Left ventricle myocardium inferior (tissue), 1 donor: ENCODE data around the gene ST6GALNAC2. TPM values are rescaled to one million over a fixed set of nuclear protein-coding genes. Genes with fewer than 3 reads are reported as not detected.
A peak's percentile ranks its signal among the peaks of the same experiment; 100 is the strongest.

ENCODE experiments used
- DNase-seq: peaks from one replicate; pipeline ENCODE4 v3.0.0-alpha.2; 2020
- H3K27ac ChIP-seq: fragments of 200-600 bp; replicated peaks from 2 replicates; pipeline ENCODE4 v1.8.0; 2021
- H3K27me3 ChIP-seq: fragments of 200-600 bp; 2 replicates; pipeline ENCODE4 v1.8.0; 2021; ENCODE audit warnings: low read depth
- H3K36me3 ChIP-seq: fragments of 200-600 bp; 2 replicates; pipeline ENCODE4 v1.8.0; 2021
- H3K4me1 ChIP-seq: fragments of 200-600 bp; 2 replicates; pipeline ENCODE4 v1.8.0; 2021
- H3K4me3 ChIP-seq: fragments of 200-600 bp; 2 replicates; pipeline ENCODE4 v1.8.0; 2021; ENCODE audit warnings: mild to moderate bottlenecking, moderate library complexity
- H3K9me3 ChIP-seq: fragments of 200-600 bp; replicated peaks from 2 replicates; pipeline ENCODE4 v1.8.0; 2021
- CTCF ChIP-seq: fragments of 200-600 bp; IDR thresholded peaks from 2 replicates; pipeline ENCODE4 v1.8.0; 2021; ENCODE audit warnings: antibody characterized with exemption, mild to moderate bottlenecking, borderline replicate concordance
- intact Hi-C: fragments of 100-400 bp; cut with micrococcal nuclease; formaldehyde crosslinking; loops from one replicate; pipeline ENCODE4 v1.11.0; 2022
- total RNA-seq: library from RNA; stranded (reverse); fragmentation: NEBNext Ultra II Directional; extraction: Animal tissue kit (Norgen Biotek cat#: 25700); gene quantifications from one replicate; pipeline ENCODE4 v1.2.1, GENCODE V29; 2021
- donor health status: DM: no; HTN: yes; CAD: no; lungs with severe emphysema.

Gene ST6GALNAC2
- total RNA-seq, 1 donor from 2014 or later, result 4.3 TPM

- Histone ChIP-seq H3K4me3 (peak overlapping the region; percentile 47), H3K27ac (peak overlapping the region; percentile 94), H3K9me3 (no peaks in the 10 kb centered on the region), H3K36me3 (no peaks in the 10 kb centered on the region), H3K27me3 (no peaks in the 10 kb centered on the region), H3K4me1 (peaks cover 80% of the 10 kb centered on the region)
- no peak for TF ChIP-seq CTCF
- peak; percentile 74 for DNase-seq
- intact Hi-C loops, result no loop called here
Measured at GRCh38 chr17:76544546-76545365, 40.9 kb downstream of the ST6GALNAC2 start.

- intact Hi-C loops, result no loop called here
Measured at GRCh38 chr17:76543826-76544545, 41.7 kb downstream of the ST6GALNAC2 start.

GRCh38 chr17:76543482-76543825, 42.2 kb downstream of the ST6GALNAC2 start:
- H3K27me3 ChIP-seq, result peaks cover 3% of the 10 kb centered on the region
- DNase-seq, result peak; percentile 21
- peak overlapping the region; percentile 47 for H3K4me3 ChIP-seq
- TF ChIP-seq CTCF, result no peak
- H3K36me3 ChIP-seq, result no peaks in the 10 kb centered on the region
- no peaks in the 10 kb centered on the region for H3K9me3 ChIP-seq
- intact Hi-C loops, result no loop called here
- peak overlapping the region; percentile 94 for H3K27ac ChIP-seq
- peaks cover 92% of the 10 kb centered on the region for H3K4me1 ChIP-seq

More at GRCh38 chr17:76543826-76544545, 41.7 kb downstream of the ST6GALNAC2 start:
- Histone ChIP-seq H3K27ac (peak overlapping the region; percentile 94), H3K4me1 (peaks cover 87% of the 10 kb centered on the region), H3K27me3 (no peaks in the 10 kb centered on the region), H3K4me3 (peak overlapping the region; percentile 47), H3K9me3 (no peaks in the 10 kb centered on the region), H3K36me3 (no peaks in the 10 kb centered on the region)
- DNase-seq, result no peak
- no peak for TF ChIP-seq CTCF

- Histone ChIP-seq H3K4me1 (peaks cover 93% of the 10 kb centered on the region), H3K4me3 (no peak overlapping the region), H3K36me3 (no peaks in the 10 kb centered on the region), H3K27me3 (peaks cover 8% of the 10 kb centered on the region), H3K9me3 (no peaks in the 10 kb centered on the region), H3K27ac (peak overlapping the region; percentile 94)
- peak; percentile 6 for DNase-seq
- intact Hi-C loops, result no loop called here
- no peak for TF ChIP-seq CTCF
Measured at GRCh38 chr17:76542984-76543383, 42.7 kb downstream of the ST6GALNAC2 start.

GRCh38 chr17:76542566-76542971, 43.1 kb downstream of the ST6GALNAC2 start:
- TF ChIP-seq CTCF, result no peak
- Histone ChIP-seq H3K9me3 (no peaks in the 10 kb centered on the region), H3K4me1 (peaks cover 95% of the 10 kb centered on the region), H3K27me3 (peaks cover 12% of the 10 kb centered on the region), H3K27ac (peak overlapping the region; percentile 94), H3K36me3 (no peaks in the 10 kb centered on the region), H3K4me3 (no peak overlapping the region)
- intact Hi-C loops, result no loop called here
- peak; percentile 9 for DNase-seq
